Gastroesophageal sphincter (tissue), 4 donors: ENCODE data around the gene RHBDF1. TPM values are rescaled to one million over a fixed set of nuclear protein-coding genes. Genes with fewer than 3 reads are reported as not detected.
"Not testable (repeated sequence)": the region's sequence is repeated elsewhere in the genome, so short reads cannot be mapped to it uniquely, and the experiment has no call there.

Experiments
- ATAC-seq: fragments of 150-250 bp; one replicate; pipeline ENCODE4 v1.9.1; 2016; ENCODE audit warnings: mild to moderate bottlenecking, moderate library complexity
- H3K27ac ChIP-seq, 4 donors: fragments of 200-600 bp; sonication (generic) in 3 of 4; 1 replicate in 3 of 4; 2 replicates in 1 of 4; pipeline ENCODE4 v1.5.1; 2016 to 2019
- H3K27me3 ChIP-seq: fragments of 200-600 bp; sonication (generic); one replicate; pipeline ENCODE4 v1.5.1; 2019
- H3K36me3 ChIP-seq, 2 donors: fragments of 200-600 bp; sonication (generic); one replicate each; pipeline ENCODE4 v1.5.1; 2019; ENCODE audit warnings: control low read depth in 1 of 2
- H3K4me1 ChIP-seq, 3 donors: fragments of 200-600 bp; sonication (generic); 1 replicate in 2 of 3; 2 replicates in 1 of 3; pipeline ENCODE4 v1.5.1; 2016 to 2019; ENCODE audit warnings: control low read depth in 2 of 3
- H3K4me3 ChIP-seq, 2 donors: fragments of 200-600 bp; sonication (generic); one replicate each; pipeline ENCODE4 v1.5.1; 2019; ENCODE audit warnings: mild to moderate bottlenecking in 1 of 2, moderate library complexity in 1 of 2
- H3K9me3 ChIP-seq, 3 donors: fragments of 200-600 bp; sonication (generic); one replicate each; pipeline ENCODE4 v1.5.1; 2017 to 2019; ENCODE audit warnings: control low read depth in 2 of 3
- CTCF ChIP-seq, 4 experiments: fragments of 200-600 bp in 2 of 4; fragments of 450-650 bp in 2 of 4; sonication (generic) in 1 of 4; IDR thresholded peaks; one replicate each; pipeline ENCODE4 v1.5.1; 2017 to 2019; ENCODE audit warnings: antibody characterized with exemption in 4 of 4, mild to moderate bottlenecking in 2 of 4, moderate library complexity in 2 of 4
- EP300 ChIP-seq: sonication (generic); formaldehyde crosslinking; IDR thresholded peaks from one replicate; pipeline ENCODE4 v1.6.1; 2017; ENCODE audit warnings: antibody characterized with exemption, mild to moderate bottlenecking
- POLR2A ChIP-seq, 2 donors: fragments of 450-650 bp; IDR thresholded peaks; one replicate each; pipeline ENCODE4 v1.6.1; 2017; ENCODE audit warnings: antibody characterized with exemption in 2 of 2, mild to moderate bottlenecking in 2 of 2, moderate library complexity in 1 of 2
- POLR2AphosphoS5 ChIP-seq: sonication (generic); formaldehyde crosslinking; IDR thresholded peaks from one replicate; pipeline ENCODE4 v1.6.1; 2017; ENCODE audit warnings: antibody characterized with exemption
- WGBS, 2 donors: methylation state at CpG; one replicate each; pipeline ENCODE4 v1.1.5; 2018; ENCODE audit warnings: low coverage in 1 of 2; 5-methylcytosine and 5-hydroxymethylcytosine counted together
- small RNA-seq, 4 donors: library from RNA; depleted of rRNA; stranded (forward); fragments of <200 nt; gene quantifications; one replicate each; pipeline ENCODE3, GENCODE V24; 2016
- total RNA-seq, 4 donors: library from RNA; depleted of rRNA; stranded (reverse); fragments of >200 nt; gene quantifications; one replicate each; pipeline ENCODE4 v1.1.0, GENCODE V29; 2016

Gene RHBDF1
- total RNA-seq, 4 donors from 2014 or later: 21.0 to 52.3 (median 33.0) TPM

- not testable (repeated sequence) for H3K9me3 ChIP-seq, H3K4me1 ChIP-seq, H3K36me3 ChIP-seq, H3K4me3 ChIP-seq, H3K27me3 ChIP-seq, H3K27ac ChIP-seq, ATAC-seq
- WGBS, 2 donors: no CpG with 5 or more reads among the region's 5 CpGs
Observed at GRCh38 chr16:25926-26348, 46.5 kb downstream of the RHBDF1 start.

GRCh38 chr16:24151-24550 lies 48.3 kb downstream of the RHBDF1 start:
- ATAC-seq, H3K9me3 ChIP-seq, H3K27me3 ChIP-seq, H3K36me3 ChIP-seq, H3K4me3 ChIP-seq, H3K4me1 ChIP-seq, H3K27ac ChIP-seq: not testable (repeated sequence)
- no CpG with 5 or more reads among the region's 22 CpGs for WGBS, 2 donors

- not testable (repeated sequence) for H3K4me3 ChIP-seq, H3K36me3 ChIP-seq, H3K9me3 ChIP-seq, H3K4me1 ChIP-seq, H3K27ac ChIP-seq, H3K27me3 ChIP-seq, ATAC-seq
- 80 to 85% methylated on average over 2 to 11 of the region's 12 CpGs for WGBS, 2 donors
Observed at GRCh38 chr16:20886-21285, 51.5 kb downstream of the RHBDF1 start.

- H3K9me3 ChIP-seq, H3K27me3 ChIP-seq, H3K27ac ChIP-seq, ATAC-seq, H3K36me3 ChIP-seq, H3K4me1 ChIP-seq, H3K4me3 ChIP-seq: not testable (repeated sequence)
- 97% methylated on average over 6 of the region's 20 CpGs; no CpG with 5 or more reads in 1 of the 2 donors for WGBS, 2 donors
Observed at GRCh38 chr16:17062-17765, 55.2 kb downstream of the RHBDF1 start.

GRCh38 chr16:10772-11171 lies 61.7 kb downstream of the RHBDF1 start:
- 60% methylated on average over 1 of the region's 27 CpGs; no CpG with 5 or more reads in 1 of the 2 donors for WGBS, 2 donors
- not testable (repeated sequence) for H3K27me3 ChIP-seq, ATAC-seq, H3K27ac ChIP-seq, H3K36me3 ChIP-seq, H3K4me3 ChIP-seq, H3K9me3 ChIP-seq, H3K4me1 ChIP-seq
- TF ChIP-seq CTCF (IDR thresholded peaks at IDR 0.05): peak in 1 of 4 experiments; percentile 49

GRCh38 chr16:9903-10665 lies 62.3 kb downstream of the RHBDF1 start:
- H3K27me3 ChIP-seq: no peaks in the 10 kb centered on the region
- no peak overlapping the region for H3K27ac ChIP-seq
- no peaks in the 10 kb centered on the region for H3K36me3 ChIP-seq
- WGBS, 2 donors: 63% methylated on average over 4 of the region's 48 CpGs; no CpG with 5 or more reads in 1 of the 2 donors
- no peaks in the 10 kb centered on the region for H3K4me1 ChIP-seq
- TF ChIP-seq POLR2A (IDR thresholded peaks at IDR 0.05) (no peak), POLR2AphosphoS5 (no peak), CTCF (IDR thresholded peaks at IDR 0.05) (no peak), EP300 (no peak)
- ATAC-seq: peak; percentile 95
- no peaks in the 10 kb centered on the region for H3K9me3 ChIP-seq
- no peak overlapping the region for H3K4me3 ChIP-seq

Small RNAs within 50 kb of the gene (small RNA-seq; reads per million reads assigned to genes)
- gene MIR6859-4 (0 reads per million in 4 donors), gene Z69720.2 (0 reads per million in 4 donors)

Other genes starting within 250 kb of the RHBDF1 start
- gene POLR3K, start 19.0 kb downstream of the RHBDF1 start, total RNA-seq: 1 to 10 TPM; 2.6 to 5.1 (median 4.5) TPM
- 10 to 100 TPM; 25.6 to 34.4 (median 28.5) TPM for gene SNRNP25, start 18.8 kb downstream of the RHBDF1 start, total RNA-seq
- 100 to 1,000 TPM in 2 of 4 donors, 10 to 100 TPM in 2; 57.4 to 114 (median 92.4) TPM for gene MPG, start 5.6 kb upstream of the RHBDF1 start, total RNA-seq
- gene NPRL3, start 66.0 kb upstream of the RHBDF1 start, total RNA-seq: 10 to 100 TPM in 3 of 4 donors, 1 to 10 TPM in 1; 6.5 to 15.7 (median 13.9) TPM
- gene HBZ, start 80.0 kb upstream of the RHBDF1 start, total RNA-seq: not detected
- gene HBM, start 93.3 kb upstream of the RHBDF1 start, total RNA-seq: 1 to 10 TPM in 1 of 4 donors, not detected in 3; 3.0 TPM
- 10 to 100 TPM in 3 of 4 donors, not detected in 1; 40.9 to 72.6 (median 57.7) TPM for gene HBA2, start 100.2 kb upstream of the RHBDF1 start, total RNA-seq
- 10 to 100 TPM in 3 of 4 donors, not detected in 1; 15.5 to 96.7 (median 53.1) TPM for gene HBA1, start 104.0 kb upstream of the RHBDF1 start, total RNA-seq
- gene HBQ1, start 107.8 kb upstream of the RHBDF1 start, total RNA-seq: not detected
- 100 to 1,000 TPM in 1 of 4 donors, 10 to 100 TPM in 3; 34.7 to 112 (median 59.6) TPM for gene LUC7L, start 156.8 kb upstream of the RHBDF1 start, total RNA-seq
- 100 to 1,000 TPM in 2 of 4 donors, 10 to 100 TPM in 2; 54.5 to 123 (median 93.2) TPM for gene FAM234A, start 162.2 kb upstream of the RHBDF1 start, total RNA-seq
- 10 to 100 TPM in 2 of 4 donors, 1 to 10 TPM in 2; 3.0 to 11.5 (median 10.1) TPM for gene RGS11, start 203.3 kb upstream of the RHBDF1 start, total RNA-seq
- 1 to 10 TPM; 1.2 to 2.7 (median 1.8) TPM for gene ARHGDIG, start 208.0 kb upstream of the RHBDF1 start, total RNA-seq
- under 1 TPM in 2 of 4 donors, not detected in 2; 0.81 to 0.93 TPM for gene PDIA2, start 210.5 kb upstream of the RHBDF1 start, total RNA-seq